Fibroblast of lung (primary cell): ENCODE results near the gene BIN1. TPM values are rescaled to one million over a fixed set of nuclear protein-coding genes. Genes with fewer than 3 reads are reported as not detected.

Experiments used
- DNase-seq, 2 donors: peaks; one replicate each; pipeline versions ENCODE4 v3.0.0 to v3.0.0-alpha.2; 2010; ENCODE audit warnings: low read depth in 2 of 2
- H2AFZ ChIP-seq: 2 replicates; pipeline ENCODE4 v1.5.1; 2012; ENCODE audit warnings: low read length, control low read depth, inconsistent platforms
- H3K27ac ChIP-seq: 2 replicates; pipeline ENCODE4 v1.5.1; 2011; ENCODE audit warnings: low read length, control low read depth; ENCODE audit not compliant: insufficient read depth
- H3K27me3 ChIP-seq: 2 replicates; pipeline ENCODE4 v1.5.1; 2011; ENCODE audit warnings: mild to moderate bottlenecking, low read length; ENCODE audit not compliant: control insufficient read depth, insufficient read depth
- H3K36me3 ChIP-seq: 2 replicates; pipeline ENCODE4 v1.5.1; 2011; ENCODE audit warnings: low read length; ENCODE audit not compliant: control insufficient read depth, insufficient read depth
- H3K4me1 ChIP-seq: 2 replicates; pipeline ENCODE4 v1.5.1; 2011; ENCODE audit warnings: low read length; ENCODE audit not compliant: control insufficient read depth, insufficient read depth; ENCODE audit errors: extremely low read depth
- H3K4me2 ChIP-seq: 2 replicates; pipeline ENCODE4 v1.5.1; 2011; ENCODE audit warnings: low read length, control low read depth; ENCODE audit not compliant: insufficient read depth; ENCODE audit errors: extremely low read depth
- H3K4me3 ChIP-seq, 4 experiments: fragments of 200-600 bp in 1 of 4; sonication (generic) in 1 of 4; replicated peaks in 1 of 4; 2 replicates each; pipeline ENCODE4 v1.5.1; 2011 to 2016; ENCODE audit warnings: low read length in 4 of 4, low read depth in 3 of 4, mild to moderate bottlenecking in 3 of 4, control low read depth in 2 of 4, inconsistent platforms in 1 of 4, mixed read lengths in 1 of 4; ENCODE audit not compliant: insufficient read depth in 1 of 4; ENCODE audit errors: control extremely low read depth in 1 of 4
- H3K79me2 ChIP-seq: 2 replicates; pipeline ENCODE4 v1.5.1; 2012; ENCODE audit warnings: mild to moderate bottlenecking, low read length, inconsistent platforms; ENCODE audit not compliant: control insufficient read depth, insufficient read depth
- H3K9ac ChIP-seq: 2 replicates; pipeline ENCODE4 v1.5.1; 2011; ENCODE audit warnings: mild to moderate bottlenecking, low read length, control low read depth; ENCODE audit not compliant: insufficient read depth
- H3K9me3 ChIP-seq: 2 replicates; pipeline ENCODE4 v1.5.1; 2012; ENCODE audit warnings: low read depth, low read length; ENCODE audit not compliant: control insufficient read depth, insufficient read depth
- H4K20me1 ChIP-seq: 2 replicates; pipeline ENCODE4 v1.5.1; 2011; ENCODE audit warnings: low read length; ENCODE audit not compliant: control insufficient read depth, insufficient read depth; ENCODE audit errors: extremely low read depth
- EZH2 ChIP-seq: IDR thresholded peaks from 2 replicates; pipeline ENCODE4 v1.5.1; 2012; ENCODE audit warnings: low read length, control low read depth, mild to moderate bottlenecking; ENCODE audit errors: missing control alignments
- polyA plus RNA-seq, 2 donors: library from polyadenylated mRNA; depleted of rRNA in 1 of 2; stranded (reverse) in 1 of 2; unstranded in 1 of 2; fragments of >200 nt; gene quantifications; 2 replicates each; pipeline ENCODE4 v1.2.1, GENCODE V29; 2011 to 2012; ENCODE audit warnings: missing spikeins in 1 of 2
- total RNA-seq: library from RNA; depleted of rRNA; stranded (reverse); fragments of >200 nt; gene quantifications from 2 replicates; pipeline ENCODE4 v1.2.1, GENCODE V29; 2014
- TF ChIP-seq, protein P1 (sequence below), 2 donors: IDR thresholded peaks in 1 of 2; conservative IDR thresholded peaks in 1 of 2; 1 replicate in 1 of 2; 2 replicates in 1 of 2; pipeline ENCODE4 v1.5.1; 2011 to 2012; ENCODE audit warnings: low read length in 2 of 2, control low read depth in 1 of 2, inconsistent platforms in 1 of 2, low read depth in 1 of 2, mild to moderate bottlenecking in 1 of 2

The BIN1 gene
- total and polyA plus RNA-seq, 2 donors (not counting 1 experiment from before 2014, with no cell fraction given): 17.3 to 68.7 TPM

DNA sequence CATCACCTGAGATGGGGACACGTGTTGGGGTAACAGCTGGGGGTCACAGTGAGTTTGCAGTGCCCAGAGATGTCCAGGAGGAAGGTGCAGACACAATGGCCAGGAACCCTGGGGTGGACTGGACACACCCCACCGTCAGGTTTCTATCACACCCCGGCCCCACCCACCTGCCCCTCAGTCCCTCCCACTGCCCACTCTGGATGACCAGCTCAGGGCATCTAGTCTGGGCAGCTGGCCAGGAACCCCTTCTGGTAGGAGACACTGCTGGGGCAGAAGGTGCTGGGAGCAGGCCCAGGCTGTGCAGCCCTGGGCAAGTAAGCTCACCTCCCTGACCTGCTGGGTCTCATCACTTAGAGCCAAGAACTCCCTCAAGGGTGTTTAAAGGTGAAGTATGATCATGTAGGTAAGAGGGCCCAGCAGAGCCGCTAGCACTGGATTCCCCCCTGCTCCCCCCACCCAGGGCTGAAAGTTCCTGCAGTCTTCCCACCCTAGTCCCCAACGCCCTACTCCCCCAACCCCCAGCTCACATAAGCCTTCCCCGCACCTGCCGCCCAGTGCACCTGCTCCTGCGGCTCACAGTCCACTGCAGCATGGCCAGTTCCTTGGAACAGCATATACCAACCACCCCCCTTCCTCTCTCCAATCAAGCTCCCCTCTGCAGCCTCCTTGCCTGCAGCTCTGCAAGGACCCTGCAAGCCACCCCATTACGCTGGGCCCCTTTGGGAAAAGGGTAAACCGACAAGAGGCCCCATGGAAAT, 17.3 kb downstream of the BIN1 start:
- no peak overlapping the region for H2AFZ ChIP-seq
- H3K79me2 ChIP-seq: peaks cover 3% of the 10 kb centered on the region
- H3K4me1 ChIP-seq: peaks cover 21% of the 10 kb centered on the region
- DNase-seq: no peak
- no peaks in the 10 kb centered on the region for H4K20me1 ChIP-seq
- H3K4me3 ChIP-seq: no peak overlapping the region
- H3K9ac ChIP-seq: no peak overlapping the region
- H3K9me3 ChIP-seq: no peaks in the 10 kb centered on the region
- no peak overlapping the region for H3K4me2 ChIP-seq
- H3K27me3 ChIP-seq: no peaks in the 10 kb centered on the region
- TF ChIP-seq EZH2: no peak
- TF ChIP-seq, protein P1, sequence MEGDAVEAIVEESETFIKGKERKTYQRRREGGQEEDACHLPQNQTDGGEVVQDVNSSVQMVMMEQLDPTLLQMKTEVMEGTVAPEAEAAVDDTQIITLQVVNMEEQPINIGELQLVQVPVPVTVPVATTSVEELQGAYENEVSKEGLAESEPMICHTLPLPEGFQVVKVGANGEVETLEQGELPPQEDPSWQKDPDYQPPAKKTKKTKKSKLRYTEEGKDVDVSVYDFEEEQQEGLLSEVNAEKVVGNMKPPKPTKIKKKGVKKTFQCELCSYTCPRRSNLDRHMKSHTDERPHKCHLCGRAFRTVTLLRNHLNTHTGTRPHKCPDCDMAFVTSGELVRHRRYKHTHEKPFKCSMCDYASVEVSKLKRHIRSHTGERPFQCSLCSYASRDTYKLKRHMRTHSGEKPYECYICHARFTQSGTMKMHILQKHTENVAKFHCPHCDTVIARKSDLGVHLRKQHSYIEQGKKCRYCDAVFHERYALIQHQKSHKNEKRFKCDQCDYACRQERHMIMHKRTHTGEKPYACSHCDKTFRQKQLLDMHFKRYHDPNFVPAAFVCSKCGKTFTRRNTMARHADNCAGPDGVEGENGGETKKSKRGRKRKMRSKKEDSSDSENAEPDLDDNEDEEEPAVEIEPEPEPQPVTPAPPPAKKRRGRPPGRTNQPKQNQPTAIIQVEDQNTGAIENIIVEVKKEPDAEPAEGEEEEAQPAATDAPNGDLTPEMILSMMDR (conservative IDR thresholded peaks at IDR 0.05 in 1 of 2, IDR thresholded peaks at IDR 0.05 in 1 of 2; ENCODE audit: low read depth in 1 of 2, low read length in 2 of 2): no peak
- H3K27ac ChIP-seq: no peak overlapping the region
- no peaks in the 10 kb centered on the region for H3K36me3 ChIP-seq

GRCh38 chr2:127088706-127089105, 18.2 kb downstream of the BIN1 start:
- no peak overlapping the region for H3K9ac ChIP-seq
- H3K27me3 ChIP-seq: no peaks in the 10 kb centered on the region
- H3K4me3 ChIP-seq: no peak overlapping the region
- H4K20me1 ChIP-seq: no peaks in the 10 kb centered on the region
- no peaks in the 10 kb centered on the region for H3K36me3 ChIP-seq
- peaks cover 26% of the 10 kb centered on the region for H3K4me1 ChIP-seq
- H2AFZ ChIP-seq: no peak overlapping the region
- H3K27ac ChIP-seq: no peak overlapping the region
- no peak for TF ChIP-seq EZH2
- no peak for DNase-seq
- peaks cover 3% of the 10 kb centered on the region for H3K79me2 ChIP-seq
- H3K9me3 ChIP-seq: no peaks in the 10 kb centered on the region
- H3K4me2 ChIP-seq: no peak overlapping the region

GRCh38 chr2:127087791-127088495, 19.0 kb downstream of the BIN1 start:
- Histone ChIP-seq H3K36me3 (no peaks in the 10 kb centered on the region), H2AFZ (no peak overlapping the region), H4K20me1 (no peaks in the 10 kb centered on the region), H3K79me2 (peaks cover 3% of the 10 kb centered on the region), H3K4me1 (peaks cover 31% of the 10 kb centered on the region), H3K9ac (no peak overlapping the region), H3K4me2 (no peak overlapping the region), H3K4me3 (peak overlapping the region in 1 of 4 experiments; percentile 35), H3K27me3 (no peaks in the 10 kb centered on the region), H3K9me3 (no peaks in the 10 kb centered on the region), H3K27ac (peak overlapping the region; percentile 72)
- TF ChIP-seq, protein P1 (conservative IDR thresholded peaks at IDR 0.05 in 1 of 2, IDR thresholded peaks at IDR 0.05 in 1 of 2; ENCODE audit: low read depth in 1 of 2, low read length in 2 of 2): no peak
- no peak for DNase-seq
